Activated effector memory CD4-positive, alpha-beta T cell treated with anti-CD3 and anti-CD28 coated beads, Interleukin-2, amount 50 U/mL, for 16 hours (primary cell): ENCODE measurements around the gene NRIP1.

Experiments used
- DNase-seq: peaks from one replicate; pipeline ENCODE4 v3.0.0-alpha.2; 2020

NRIP1 gene

GRCh38 chr21:15005391-15005790, 59.4 kb downstream of the NRIP1 start:
- DNase-seq = no peak

DNA sequence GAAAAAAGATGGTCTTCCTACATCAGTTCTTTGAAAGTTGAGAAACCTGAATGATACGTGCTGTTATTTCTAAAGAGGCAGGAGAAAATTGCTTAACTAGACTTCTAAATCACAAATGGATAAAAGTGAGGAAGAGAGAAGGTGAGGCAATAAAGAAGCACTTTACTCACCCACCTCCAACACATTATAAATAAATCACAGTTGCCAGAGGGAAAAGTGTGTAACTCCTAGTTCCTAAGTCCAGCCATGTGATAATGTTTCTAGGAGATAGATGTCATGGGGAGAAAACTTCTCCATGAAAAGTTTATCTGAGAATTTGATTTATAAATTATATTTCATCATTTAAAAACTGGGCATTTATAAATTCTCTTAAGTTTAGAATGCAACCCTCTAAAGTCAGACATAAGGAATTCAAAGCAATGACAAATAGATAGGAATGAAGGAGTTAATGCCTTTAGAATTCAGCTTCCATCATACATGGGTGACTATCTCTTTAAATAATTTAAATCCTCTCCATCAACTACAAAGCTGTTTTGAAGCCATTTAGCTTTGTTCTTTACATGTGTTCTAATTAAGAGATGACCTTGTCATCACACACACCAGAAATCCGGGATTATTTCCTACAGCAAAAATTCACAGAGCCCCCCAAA, 60.0 kb downstream of the NRIP1 start:
- no peak for DNase-seq

DNA sequence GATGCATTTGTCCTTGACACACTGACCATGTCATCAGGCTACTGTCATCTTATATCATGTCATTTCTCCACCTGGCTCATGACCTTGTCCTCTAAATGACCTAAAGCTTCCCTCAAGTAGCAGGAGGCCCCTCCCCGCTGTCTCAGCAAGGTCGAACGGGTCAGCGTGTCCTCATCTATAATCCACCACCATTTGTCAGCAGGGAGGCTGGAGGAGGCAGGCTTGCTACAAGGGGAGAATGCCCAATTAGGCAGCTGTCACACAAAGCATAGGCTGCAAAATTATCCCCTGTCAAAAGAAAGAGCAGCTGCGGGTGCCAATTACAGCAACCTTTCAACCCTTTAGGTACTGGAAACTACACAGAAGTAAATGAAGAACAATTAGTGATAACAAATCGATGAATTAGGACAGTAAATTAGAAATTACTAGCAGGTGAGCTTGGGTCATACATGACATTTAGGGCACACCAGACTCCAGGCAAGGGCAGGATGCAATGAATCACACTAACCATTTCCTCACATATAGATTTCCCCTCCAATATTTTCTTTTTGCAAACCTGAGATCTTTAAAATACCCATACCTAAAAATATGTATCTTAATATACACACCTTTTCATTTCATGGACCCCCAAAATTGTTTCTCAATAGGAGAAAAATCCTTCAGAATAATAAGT, 61.2 kb downstream of the NRIP1 start:
- no peak for DNase-seq

DNA sequence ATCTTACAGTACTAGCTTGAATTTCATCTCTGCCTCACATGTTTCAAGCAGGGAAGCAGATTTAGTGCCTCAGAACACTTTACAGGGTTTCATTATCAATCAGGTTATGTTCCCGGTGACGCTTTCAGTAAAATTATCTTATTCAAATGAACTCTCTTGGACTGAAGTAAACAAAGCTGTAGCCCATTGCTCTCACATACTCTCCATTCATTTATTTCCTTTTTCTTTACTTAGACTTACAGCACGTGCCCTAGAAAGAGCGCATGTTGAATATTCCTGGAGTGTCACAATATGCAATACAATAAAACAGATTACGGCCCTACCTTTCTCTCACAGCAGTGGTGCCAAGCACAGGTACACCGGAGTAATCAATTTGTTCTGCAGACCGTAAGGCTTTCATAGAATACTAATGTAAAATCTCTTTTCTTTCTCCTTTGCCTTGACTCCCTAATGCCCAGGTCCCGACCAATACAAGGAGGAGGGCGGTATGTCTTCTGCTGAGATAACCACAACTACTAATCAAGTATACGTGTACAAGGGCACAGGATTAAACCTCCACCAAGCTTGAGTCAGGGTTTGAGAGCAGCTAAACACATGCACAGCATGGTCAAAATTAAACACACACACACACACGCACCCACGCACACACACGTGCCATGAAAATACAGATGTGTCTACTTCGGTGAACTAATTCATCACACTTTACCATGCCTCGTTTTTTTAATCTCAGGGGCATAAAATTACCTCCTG, 62.8 kb downstream of the NRIP1 start:
- DNase-seq = no peak

GRCh38 chr21:15001113-15001512, 63.7 kb downstream of the NRIP1 start:
- DNase-seq = no peak

- DNase-seq = no peak
Measured at GRCh38 chr21:15000081-15000480, 64.7 kb downstream of the NRIP1 start.

DNA sequence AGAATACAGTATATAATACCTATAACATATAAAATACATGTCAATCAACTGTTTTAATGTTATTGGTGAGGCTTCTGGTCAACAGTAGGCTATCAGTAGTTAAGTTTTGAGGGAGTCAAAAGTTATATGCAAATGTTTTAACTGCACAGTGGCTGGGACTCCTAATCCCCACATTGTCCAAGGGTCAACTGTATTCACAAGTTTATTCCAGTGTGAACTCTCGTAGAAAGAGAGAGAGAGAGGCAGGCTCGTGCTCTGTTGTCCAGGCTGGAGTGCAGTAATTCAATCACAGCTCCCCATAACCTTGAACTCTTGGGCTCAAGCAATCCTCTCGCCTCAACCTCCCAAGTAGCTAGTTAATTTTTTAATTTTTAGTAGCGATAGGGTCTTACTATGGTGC, 66.0 kb downstream of the NRIP1 start:
- DNase-seq = no peak

DNA sequence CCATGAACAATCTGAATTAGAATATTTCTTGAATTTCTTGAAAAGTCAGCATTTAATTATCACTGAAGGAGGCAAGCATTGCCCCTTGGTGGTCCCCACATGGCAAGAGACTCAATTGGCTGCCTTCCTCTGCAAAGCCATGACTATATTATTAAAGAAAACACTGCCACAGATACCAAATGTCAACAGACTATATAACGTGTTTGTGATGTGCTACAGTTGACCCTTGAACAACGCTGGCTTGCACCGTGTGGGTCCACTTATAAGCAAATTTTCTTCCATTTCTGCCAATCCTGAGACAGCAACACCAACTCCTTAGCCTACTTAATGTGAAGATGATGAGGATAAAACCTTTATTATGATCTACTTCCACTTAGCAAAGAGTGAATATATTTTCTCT, 66.5 kb downstream of the NRIP1 start:
- DNase-seq = no peak

DNA sequence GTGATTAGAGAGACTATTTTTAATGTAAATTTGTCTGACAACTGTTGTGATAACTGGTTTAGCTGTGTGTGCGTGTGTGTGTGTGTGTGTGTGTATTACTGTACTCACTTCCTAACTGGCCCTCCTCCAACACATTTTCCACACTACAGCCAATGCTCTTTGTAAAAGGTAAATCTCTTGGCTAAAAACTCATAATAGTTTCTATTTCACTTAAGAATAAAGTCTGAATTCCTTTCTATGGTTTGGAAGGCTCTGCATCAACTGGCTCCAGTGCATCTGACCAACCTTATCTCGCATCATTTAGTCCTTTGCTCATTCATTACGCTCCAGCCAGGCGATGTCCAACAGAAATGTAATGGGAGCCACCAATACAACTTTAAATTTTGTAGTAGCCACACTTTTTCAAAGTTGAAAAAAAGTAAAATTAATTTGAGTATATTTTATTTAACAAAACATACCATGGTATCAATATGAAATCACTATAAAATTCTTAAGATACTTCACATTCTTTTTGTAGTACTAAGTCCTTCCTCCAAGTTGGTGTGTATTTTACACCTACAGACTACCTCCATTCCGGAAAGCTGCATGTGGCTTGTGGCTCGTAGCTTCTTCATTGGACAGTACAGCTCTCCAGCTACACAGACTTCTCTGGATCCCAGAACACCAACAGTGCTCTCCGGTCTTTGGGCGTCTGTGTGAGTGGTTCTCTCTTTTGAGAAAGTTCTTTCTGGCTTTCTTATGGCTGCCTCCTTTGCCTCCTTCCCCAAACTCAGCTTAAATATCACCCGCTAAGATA, 68.9 kb downstream of the NRIP1 start:
- DNase-seq = no peak

- DNase-seq = no peak
Measured at GRCh38 chr21:14995226-14995625, 69.6 kb downstream of the NRIP1 start.

- no peak for DNase-seq
Measured at GRCh38 chr21:14993115-14993514, 71.7 kb downstream of the NRIP1 start.

GRCh38 chr21:14991957-14992356, 72.8 kb downstream of the NRIP1 start:
- DNase-seq = no peak

- DNase-seq = no peak
Measured at GRCh38 chr21:14989359-14989758, 75.4 kb downstream of the NRIP1 start.

DNA sequence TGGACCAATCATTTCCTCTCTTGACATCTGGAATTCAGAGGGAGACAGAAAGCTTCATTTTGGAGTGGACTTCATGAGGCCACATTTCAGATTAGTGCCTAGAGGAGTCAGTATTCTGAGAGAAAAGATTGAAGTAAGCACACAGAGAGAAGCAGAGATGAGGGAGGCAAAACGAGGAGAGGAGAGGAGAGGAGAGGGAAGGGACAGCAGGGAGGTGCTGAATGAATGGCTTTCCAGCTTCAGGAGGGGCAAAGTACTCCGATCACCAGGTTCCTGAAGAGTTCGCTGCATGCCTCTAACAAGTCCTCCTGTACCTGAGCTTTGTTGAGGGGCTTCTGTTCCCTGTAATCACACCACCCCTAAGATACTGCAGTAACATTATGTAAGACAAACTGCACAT, 76.0 kb downstream of the NRIP1 start:
- no peak for DNase-seq

GRCh38 chr21:14987370-14988170, 77.2 kb downstream of the NRIP1 start:
- no peak for DNase-seq

DNA sequence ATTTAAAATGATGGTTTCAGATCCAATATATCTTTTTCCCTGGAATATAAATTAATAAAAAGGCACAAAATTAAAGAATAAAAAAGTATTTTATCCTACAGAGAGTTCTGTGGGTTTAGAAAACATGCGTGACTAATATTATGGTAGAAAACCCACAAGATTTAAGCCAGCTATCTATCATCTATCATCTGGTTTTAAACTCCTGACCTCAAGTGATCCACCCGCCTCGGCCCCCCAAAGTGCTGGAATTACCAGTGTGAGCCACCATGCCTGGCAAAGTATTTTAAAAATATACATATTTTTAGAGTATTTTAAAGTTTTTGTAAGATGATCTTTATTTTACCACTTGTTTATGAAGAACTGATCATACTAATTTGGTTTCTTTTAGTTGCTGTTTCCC, 79.5 kb downstream of the NRIP1 start:
- DNase-seq = no peak

DNA sequence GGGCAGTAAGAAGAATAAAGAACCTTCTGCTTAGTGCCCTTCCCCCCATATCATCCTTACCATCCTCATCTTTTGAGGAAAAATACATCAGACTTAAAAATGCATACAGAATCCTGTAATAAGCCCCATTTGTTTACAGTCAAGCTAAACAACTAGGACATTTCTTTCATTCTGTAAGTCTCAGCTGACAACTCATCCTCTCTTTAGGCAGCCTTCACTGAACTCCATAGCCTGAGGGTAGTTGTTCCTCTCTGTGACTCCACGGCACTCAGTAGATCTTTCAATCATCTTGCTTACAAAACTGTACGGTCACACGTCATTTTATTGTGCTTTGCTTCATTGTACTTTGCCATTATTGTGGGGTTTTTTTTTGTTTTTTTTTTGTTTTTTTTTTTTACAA, 82.5 kb downstream of the NRIP1 start:
- DNase-seq = no peak

- no peak for DNase-seq
Measured at GRCh38 chr21:14981246-14981645, 83.6 kb downstream of the NRIP1 start.

DNA sequence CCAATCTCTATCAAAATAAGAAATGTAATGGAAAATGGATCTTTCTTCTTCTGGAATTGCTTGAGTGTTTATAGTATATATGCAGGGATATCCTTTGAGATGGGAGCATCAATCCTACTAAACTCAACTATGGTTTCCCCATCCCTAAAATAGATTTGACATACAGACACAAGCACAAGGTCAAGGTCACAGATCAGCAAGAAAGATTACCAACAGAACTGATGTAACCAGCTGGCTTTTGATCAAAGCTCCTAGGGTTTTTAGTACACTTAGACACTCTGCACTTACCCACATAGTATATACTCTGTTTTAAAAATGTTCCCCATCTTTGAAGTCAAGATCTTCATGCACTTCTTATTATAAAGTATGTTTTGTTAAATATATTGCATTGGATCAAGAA, 85.5 kb downstream of the NRIP1 start:
- no peak for DNase-seq

DNA sequence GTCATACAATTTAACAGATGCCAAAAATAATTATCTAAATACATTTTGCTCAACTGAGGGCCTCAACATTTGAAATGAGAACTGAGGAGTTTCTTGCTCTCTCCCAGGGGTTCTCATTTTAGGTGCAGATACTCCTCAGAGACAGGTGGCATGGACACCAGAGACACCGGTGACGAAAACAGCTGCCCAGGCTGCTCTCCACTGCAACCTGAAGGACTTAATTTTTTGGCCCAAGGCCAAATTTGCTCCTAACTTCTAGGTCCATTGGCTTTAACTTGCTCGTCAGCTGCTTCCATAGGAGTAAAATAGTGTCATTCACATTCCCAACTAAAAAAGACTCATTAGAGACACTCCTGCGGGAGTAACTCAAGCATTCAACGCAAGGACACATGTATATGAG, 87.0 kb downstream of the NRIP1 start:
- DNase-seq = no peak

- no peak for DNase-seq
Measured at GRCh38 chr21:14975136-14975919, 89.5 kb downstream of the NRIP1 start.

DNA sequence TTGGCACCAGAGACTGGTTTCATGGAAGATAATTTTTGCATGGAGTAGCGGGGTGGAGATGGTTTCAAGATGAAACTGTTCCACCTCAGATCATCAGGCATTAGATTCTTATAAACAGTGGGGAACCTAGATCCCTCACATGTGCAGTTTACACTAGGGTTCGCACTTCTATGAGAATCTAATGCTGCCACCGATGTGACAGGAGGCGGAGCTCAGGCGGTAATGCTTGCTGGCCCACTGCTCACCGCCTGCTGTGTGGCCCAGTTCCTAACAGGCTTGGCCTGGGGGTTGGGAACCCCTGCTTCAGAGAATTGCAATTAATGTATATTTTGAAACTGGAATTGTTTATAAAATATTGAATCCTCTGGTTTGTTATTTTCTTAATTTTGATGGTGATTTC, 92.1 kb downstream of the NRIP1 start:
- DNase-seq = no peak
